B cell (primary cell): ENCODE results near the gene FBN1.

Experiments
- CTCF ChIP-seq: fragments of 200-600 bp; IDR thresholded peaks from one replicate; pipeline ENCODE4 v1.8.0; 2022; ENCODE audit warnings: antibody characterized with exemption, mild to moderate bottlenecking
- EZH2 ChIP-seq: IDR thresholded peaks from 2 replicates; pipeline ENCODE4 v1.6.1; 2012; ENCODE audit warnings: borderline replicate concordance, low read depth, mild to moderate bottlenecking, moderate library complexity, low read length; ENCODE audit not compliant: insufficient read depth, poor library complexity, severe bottlenecking

GRCh38 chr15:48406266-48406891 lies 239.1 kb downstream of the FBN1 start:
- TF ChIP-seq CTCF (no peak), EZH2 (no peak)
